CD1c-positive myeloid dendritic cell (primary cell): Measurements from ENCODE around the gene UGGT1.

ENCODE experiments used
- DNase-seq: peaks from one replicate; pipeline ENCODE4 v3.0.0-alpha.2; 2016; ENCODE audit errors: extremely low spot score

UGGT1 gene

GRCh38 chr2:128227862-128228261 lies 136.9 kb downstream of the UGGT1 start:
- DNase-seq: no peak

- peak; percentile 39 for DNase-seq
Observed at GRCh38 chr2:128228894-128229293, 137.9 kb downstream of the UGGT1 start.

- peak; percentile 82 for DNase-seq
Observed at GRCh38 chr2:128232965-128233789, 142.2 kb downstream of the UGGT1 start.

GRCh38 chr2:128233790-128234395 lies 142.9 kb downstream of the UGGT1 start:
- no peak for DNase-seq

- no peak for DNase-seq
Observed at GRCh38 chr2:128234613-128235012, 143.6 kb downstream of the UGGT1 start.

- DNase-seq: no peak
Observed at GRCh38 chr2:128235581-128235980, 144.6 kb downstream of the UGGT1 start.

GRCh38 chr2:128236491-128237035 lies 145.6 kb downstream of the UGGT1 start:
- no peak for DNase-seq

GRCh38 chr2:128237081-128237534 lies 146.1 kb downstream of the UGGT1 start:
- no peak for DNase-seq

GRCh38 chr2:128237911-128238697 lies 147.1 kb downstream of the UGGT1 start:
- no peak for DNase-seq

- no peak for DNase-seq
Observed at GRCh38 chr2:128241896-128242295, 150.9 kb downstream of the UGGT1 start.
